Measurements from ENCODE around the gene LPIN3. TPM values are rescaled to one million over a fixed set of nuclear protein-coding genes. Genes with fewer than 3 reads are reported as not detected.

Gene LPIN3
- total and polyA plus RNA-seq, 2 experiments from 2014 or later: 6.1 to 9.7 TPM

GRCh38 chr20:41342474-41343464, 2.1 kb downstream of the LPIN3 start (continued):
- no peak for TF ChIP-seq REST (IDR thresholded peaks at IDR 0.05; ENCODE audit: unreplicated experiment)
- no peak for TF ChIP-seq POLR2AphosphoS5 (IDR thresholded peaks at IDR 0.05; ENCODE audit: low read depth)
- TF ChIP-seq ZNF331 (CRISPR knock-in tag; IDR thresholded peaks at IDR 0.05; ENCODE audit: low read depth): no peak
- TF ChIP-seq, protein P1, sequence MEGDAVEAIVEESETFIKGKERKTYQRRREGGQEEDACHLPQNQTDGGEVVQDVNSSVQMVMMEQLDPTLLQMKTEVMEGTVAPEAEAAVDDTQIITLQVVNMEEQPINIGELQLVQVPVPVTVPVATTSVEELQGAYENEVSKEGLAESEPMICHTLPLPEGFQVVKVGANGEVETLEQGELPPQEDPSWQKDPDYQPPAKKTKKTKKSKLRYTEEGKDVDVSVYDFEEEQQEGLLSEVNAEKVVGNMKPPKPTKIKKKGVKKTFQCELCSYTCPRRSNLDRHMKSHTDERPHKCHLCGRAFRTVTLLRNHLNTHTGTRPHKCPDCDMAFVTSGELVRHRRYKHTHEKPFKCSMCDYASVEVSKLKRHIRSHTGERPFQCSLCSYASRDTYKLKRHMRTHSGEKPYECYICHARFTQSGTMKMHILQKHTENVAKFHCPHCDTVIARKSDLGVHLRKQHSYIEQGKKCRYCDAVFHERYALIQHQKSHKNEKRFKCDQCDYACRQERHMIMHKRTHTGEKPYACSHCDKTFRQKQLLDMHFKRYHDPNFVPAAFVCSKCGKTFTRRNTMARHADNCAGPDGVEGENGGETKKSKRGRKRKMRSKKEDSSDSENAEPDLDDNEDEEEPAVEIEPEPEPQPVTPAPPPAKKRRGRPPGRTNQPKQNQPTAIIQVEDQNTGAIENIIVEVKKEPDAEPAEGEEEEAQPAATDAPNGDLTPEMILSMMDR (conservative IDR thresholded peaks at IDR 0.05; ENCODE audit: low read depth in 2 of 2): no peak
- TF ChIP-seq ZNF114 (CRISPR knock-in tag; IDR thresholded peaks at IDR 0.05): no peak
- TF ChIP-seq JUNB (IDR thresholded peaks at IDR 0.05; ENCODE audit: unreplicated experiment): no peak
- no peak for TF ChIP-seq EZH2 (IDR thresholded peaks at IDR 0.05; ENCODE audit: low read depth, unreplicated experiment)
- TF ChIP-seq ETS1 (IDR thresholded peaks at IDR 0.05): no peak
- no peak for TF ChIP-seq STAT1 (IDR thresholded peaks at IDR 0.05; ENCODE audit: unreplicated experiment)
- no peak for TF ChIP-seq NANOG (IDR thresholded peaks at IDR 0.05; ENCODE audit: borderline replicate concordance)
- TF ChIP-seq CREB1 (CRISPR knock-in tag; IDR thresholded peaks at IDR 0.05; ENCODE audit: low read depth): no peak

GRCh38 chr20:41344477-41344876, 3.9 kb downstream of the LPIN3 start:
- H3K4me3 Mint-ChIP-seq: no peak overlapping the region
- no peaks in the 10 kb centered on the region; the same call in 1 of the 2 replicates for H3F3A ChIP-seq (replicated peaks; ENCODE audit: low read depth)
- no peaks in the 10 kb centered on the region for H3K9me2 ChIP-seq (ENCODE audit: insufficient read depth)
- H3K4me3 ChIP-seq: no peak overlapping the region
- peaks cover 13% of the 10 kb centered on the region for H3K4me1 Mint-ChIP-seq
- H3K4me2 ChIP-seq: no peak overlapping the region
- no peaks in the 10 kb centered on the region; the same call in 1 of the 3 replicates for H3K36me3 Mint-ChIP-seq (ENCODE audit: low read depth)
- no peaks in the 10 kb centered on the region for H4K20me1 ChIP-seq (replicated peaks; ENCODE audit: insufficient read depth)
- H3K4me1 ChIP-seq (ENCODE audit: insufficient read depth): peaks cover 5% of the 10 kb centered on the region
- H3K27ac ChIP-seq (ENCODE audit: low read depth): no peak overlapping the region
- TF ChIP-seq EZH2 (IDR thresholded peaks at IDR 0.05; ENCODE audit: low read depth, unreplicated experiment): no peak
- TF ChIP-seq ETS1 (IDR thresholded peaks at IDR 0.05): no peak
- TF ChIP-seq ZNF114 (CRISPR knock-in tag; IDR thresholded peaks at IDR 0.05): no peak
- no peak for TF ChIP-seq NANOG (IDR thresholded peaks at IDR 0.05; ENCODE audit: borderline replicate concordance)
- no peak for TF ChIP-seq CREB1 (CRISPR knock-in tag; IDR thresholded peaks at IDR 0.05; ENCODE audit: low read depth)
- H3K27me3 ChIP-seq (ENCODE audit: insufficient read depth): peaks cover under 1% of the 10 kb centered on the region; the same call in 1 of the 2 replicates
- ATAC-seq (no peak), DNase-seq (ENCODE audit: low spot score) (no peak)
- H2AFZ ChIP-seq: no peak overlapping the region
- no peaks in the 10 kb centered on the region for H3K36me3 ChIP-seq (ENCODE audit: insufficient read depth)
- no peak overlapping the region for H3K27ac Mint-ChIP-seq
- H3K27me3 Mint-ChIP-seq (ENCODE audit: insufficient read depth, low read depth, poor library complexity): peaks cover 19% of the 10 kb centered on the region
- H3K9me3 Mint-ChIP-seq: no peaks in the 10 kb centered on the region
- H3K79me2 ChIP-seq (replicated peaks; ENCODE audit: insufficient read depth): no peaks in the 10 kb centered on the region
